Activated naive CD4-positive, alpha-beta T cell (primary cell): ENCODE measurements around the gene TEX50.
"Not testable (repeated sequence)": the region's sequence is repeated elsewhere in the genome, so short reads cannot be mapped to it uniquely, and the experiment has no call there.

Experiments used
- DNase-seq, 4 experiments: peaks; one replicate each; lab custom pipeline; 2025; lab: John Stamatoyannopoulos, UW

Gene TEX50

DNA sequence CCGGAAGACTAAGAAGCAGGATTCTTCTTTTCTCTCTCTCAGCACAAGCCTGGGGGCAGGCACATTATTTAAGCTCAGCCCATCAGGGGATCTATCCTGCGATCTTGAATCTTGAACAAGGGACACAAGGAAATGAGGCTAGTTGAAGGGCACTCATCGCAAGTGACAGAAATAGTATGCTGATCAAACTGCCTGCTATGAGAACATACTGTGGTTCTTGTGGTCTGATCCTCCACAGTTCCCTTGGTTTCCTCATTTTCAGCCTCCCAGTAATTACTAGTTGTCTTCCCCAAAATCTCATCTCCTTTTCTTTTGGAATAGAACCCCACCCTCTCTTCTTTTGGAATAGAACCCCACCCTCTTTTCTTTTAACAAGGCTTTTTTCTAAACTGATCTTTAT, 28.0 kb downstream of the TEX50 start:
- no peak for DNase-seq

DNA sequence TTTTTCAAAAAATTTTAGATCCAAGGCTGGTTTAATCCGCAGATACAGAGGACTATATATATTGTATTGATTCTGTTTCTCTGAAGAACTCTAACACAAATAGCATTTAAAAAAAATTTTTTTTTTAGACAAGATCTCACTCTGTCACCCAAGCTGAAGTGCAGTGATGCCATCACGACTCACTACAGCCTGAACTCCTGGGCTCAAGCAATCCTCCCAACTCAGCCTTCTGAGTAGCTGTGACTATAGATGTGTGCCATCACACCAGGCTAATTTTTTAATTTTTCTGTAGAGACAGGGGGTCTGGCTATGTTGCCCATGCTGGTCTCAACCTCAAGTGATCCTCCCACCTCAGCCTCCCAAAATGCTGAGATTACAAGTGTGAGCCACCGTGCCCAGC, 31.5 kb downstream of the TEX50 start:
- DNase-seq, result no peak

DNA sequence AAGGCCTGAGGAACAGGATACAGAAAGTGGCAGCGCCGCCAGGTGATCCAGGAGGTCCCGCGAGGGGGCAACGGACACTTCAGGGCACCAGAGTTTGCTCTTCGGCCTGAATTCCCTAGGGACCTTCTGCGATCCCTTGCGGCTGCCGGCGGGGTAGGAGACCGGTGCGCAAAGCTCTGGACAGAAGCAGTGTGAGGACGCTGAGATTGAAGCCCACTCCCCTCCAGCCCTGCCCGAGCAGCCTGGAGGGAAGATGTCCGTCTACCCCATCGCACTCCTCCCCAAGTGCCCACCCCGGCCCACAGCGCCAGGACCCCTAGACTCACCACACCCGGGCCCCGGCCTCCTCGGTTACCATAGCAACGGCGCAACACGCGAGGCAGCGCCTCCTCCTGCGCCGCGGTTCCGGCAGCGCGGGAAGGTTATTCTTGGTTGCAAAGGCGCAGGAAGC, 34.4 kb downstream of the TEX50 start, which contains the start of gene ANKRD45:
TSS of gene ANKRD45 (minus strand) at position 361 of the 451 bp plus-strand sequence. CDS start 10,433 bp downstream, outside the sequence.
- no peak for DNase-seq

DNA sequence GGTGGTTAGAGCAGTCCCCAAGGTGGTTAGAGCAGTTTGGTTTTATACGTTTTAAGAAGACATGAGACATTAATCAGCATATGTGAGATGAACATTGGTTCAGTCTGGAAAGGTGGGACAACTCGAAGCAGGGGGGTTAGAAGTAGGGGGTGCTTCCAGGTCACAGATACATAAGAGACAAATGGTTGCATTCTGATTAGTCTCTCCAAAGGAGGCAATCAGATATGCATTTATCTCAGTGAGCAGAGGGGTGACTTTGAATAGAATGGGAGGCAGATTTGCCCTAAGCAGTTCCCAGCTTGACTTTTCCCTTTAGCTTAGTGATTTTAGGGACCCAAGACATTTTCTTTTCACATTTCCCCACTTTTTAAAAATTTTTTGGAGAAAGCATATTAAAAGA, 39.4 kb downstream of the TEX50 start:
- DNase-seq, result not testable (repeated sequence)

DNA sequence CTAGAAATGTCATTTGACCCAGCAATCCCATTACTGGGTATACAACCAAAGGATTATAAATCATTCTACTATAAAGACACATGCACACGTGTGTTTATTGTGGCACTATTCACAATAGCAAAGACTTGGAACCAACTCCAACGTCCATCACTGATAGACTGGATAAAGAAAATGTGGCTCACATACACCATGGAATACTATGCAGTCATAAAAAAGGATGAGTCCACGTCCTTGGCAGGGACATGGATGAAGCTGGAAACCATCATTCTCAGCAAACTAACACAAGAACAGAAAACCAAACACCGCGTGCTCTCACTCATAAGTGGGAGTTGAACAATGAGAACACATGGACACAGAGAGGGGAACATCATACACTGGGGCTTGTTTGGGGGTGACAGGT, 45.0 kb downstream of the TEX50 start:
- DNase-seq, result not testable (repeated sequence)

DNA sequence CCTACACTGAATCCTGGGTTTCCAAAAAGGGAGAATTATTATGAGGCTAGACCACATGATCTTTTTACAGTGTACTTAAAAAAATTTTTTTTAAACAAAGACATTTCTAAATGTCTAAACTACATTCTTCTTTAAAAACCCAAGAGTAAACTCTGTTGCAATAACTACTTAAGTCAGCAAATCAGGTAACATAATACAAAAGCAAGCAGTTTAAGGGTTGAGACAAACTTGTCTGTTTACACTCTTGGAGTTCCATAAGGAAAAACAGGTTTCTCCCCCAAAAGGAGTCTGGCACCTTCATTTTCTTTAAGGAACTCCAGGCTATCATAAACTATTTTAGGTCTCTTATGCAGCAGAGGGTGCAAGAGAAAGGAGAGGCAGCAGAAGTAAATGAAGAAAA, 47.0 kb downstream of the TEX50 start:
- no peak for DNase-seq

DNA sequence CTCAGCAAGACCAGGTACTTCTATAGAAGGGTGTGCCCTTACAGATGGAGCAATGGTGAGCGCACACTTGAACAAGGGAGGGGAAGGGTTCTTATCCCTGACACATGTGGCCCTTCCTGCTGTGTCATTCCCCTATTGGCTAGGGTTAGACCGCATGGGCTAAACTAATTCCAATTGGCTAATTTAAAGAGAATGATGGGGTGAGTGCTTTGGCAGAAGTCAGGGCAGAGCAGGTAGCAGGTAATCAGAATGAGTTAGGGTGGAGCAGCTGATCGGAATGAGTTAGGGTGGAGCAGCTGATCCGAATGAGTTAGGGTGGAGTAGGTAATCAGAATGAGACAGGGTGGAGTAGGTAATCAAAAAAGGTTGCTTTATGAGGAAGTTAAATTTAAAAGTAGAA, 48.7 kb downstream of the TEX50 start:
- not testable (repeated sequence) for DNase-seq

DNA sequence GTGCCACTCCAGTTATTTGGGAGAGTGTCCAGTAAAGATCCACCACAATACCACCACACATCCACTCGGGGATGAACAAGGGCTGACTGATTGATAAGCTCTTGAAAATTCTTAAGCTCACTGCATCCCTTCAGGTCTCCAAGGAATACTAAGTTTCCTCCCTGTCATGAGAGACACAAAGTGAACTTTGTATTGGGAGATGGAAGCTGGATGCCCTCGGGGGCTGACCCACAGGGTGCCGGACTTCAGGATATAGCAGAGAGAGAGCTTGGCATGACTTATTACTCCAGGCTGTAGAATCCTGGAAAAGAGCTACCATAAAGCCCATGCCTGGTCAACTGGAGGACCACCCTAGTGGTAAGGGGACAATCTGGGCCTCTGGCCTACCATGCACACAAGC, 50.0 kb downstream of the TEX50 start:
- DNase-seq, result not testable (repeated sequence)
